Neural cell (in vitro differentiated cells): ENCODE measurements around the gene RPA3. TPM values are rescaled to one million over a fixed set of nuclear protein-coding genes. Genes with fewer than 3 reads are reported as not detected.

Experiments
- H2AFZ ChIP-seq: fragments of 200-600, 300-800 bp; sonication (generic), shearing (Covaris generic); 2 replicates; pipeline ENCODE4 v1.6.0; 2014; ENCODE audit warnings: low read depth, mild to moderate bottlenecking, antibody characterized with exemption, low read length, moderate library complexity
- H3F3A ChIP-seq: fragments of 200-600 bp; shearing (Covaris generic); 2 replicates; pipeline ENCODE4 v1.6.1; 2016; ENCODE audit warnings: mild to moderate bottlenecking, moderate library complexity, mixed read lengths, antibody characterized with exemption, low read length; ENCODE audit not compliant: insufficient read depth, poor library complexity, severe bottlenecking
- H3K27ac ChIP-seq: fragments of 200-600, 300-800 bp; sonication (generic), shearing (Covaris generic); 2 replicates; pipeline ENCODE4 v1.5.1; 2014; ENCODE audit warnings: mild to moderate bottlenecking, low read length, moderate library complexity
- H3K27me3 ChIP-seq: fragments of 300-800, 200-600 bp; sonication (generic), shearing (Covaris generic); 2 replicates; pipeline ENCODE4 v1.6.0; 2014; ENCODE audit warnings: mild to moderate bottlenecking, low read depth, low read length, moderate library complexity; ENCODE audit not compliant: insufficient read depth
- H3K36me3 ChIP-seq: fragments of 300-800, 200-600 bp; sonication (generic), shearing (Covaris generic); 2 replicates; pipeline ENCODE4 v1.5.1; 2014; ENCODE audit warnings: mild to moderate bottlenecking, antibody characterized with exemption, low read length, moderate library complexity; ENCODE audit not compliant: insufficient read depth
- H3K4me2 ChIP-seq: fragments of 300-800, 200-600 bp; sonication (generic), shearing (Covaris generic); 2 replicates; pipeline ENCODE4 v1.6.0; 2014; ENCODE audit warnings: mild to moderate bottlenecking, low read length
- H3K4me3 ChIP-seq: fragments of 300-800, 200-600 bp; sonication (generic), shearing (Covaris generic); 2 replicates; pipeline ENCODE4 v1.5.1; 2014; ENCODE audit warnings: mild to moderate bottlenecking, low read length, moderate library complexity
- H3K79me2 ChIP-seq: fragments of 200-600 bp; shearing (Covaris generic); replicated peaks from 2 replicates; pipeline ENCODE4 v1.6.0; 2014; ENCODE audit warnings: mild to moderate bottlenecking, low read length, moderate library complexity; ENCODE audit not compliant: insufficient read depth
- H3K9ac ChIP-seq: fragments of 300-800, 200-600 bp; sonication (generic), shearing (Covaris generic); 2 replicates; pipeline ENCODE4 v1.6.1; 2016; ENCODE audit warnings: mild to moderate bottlenecking, low read length, mixed read lengths
- H3K9me2 ChIP-seq: fragments of 200-600 bp; shearing (Covaris generic); 2 replicates; pipeline ENCODE4 v1.6.1; 2016; ENCODE audit warnings: mild to moderate bottlenecking, low read length, mixed read lengths; ENCODE audit not compliant: insufficient read depth
- H3K9me3 ChIP-seq: fragments of 200-600, 300-800 bp; sonication (generic), shearing (Covaris generic); 2 replicates; pipeline ENCODE4 v1.6.1; 2016; ENCODE audit warnings: mild to moderate bottlenecking, mixed run types, low read length, moderate library complexity, mixed read lengths
- H4K20me1 ChIP-seq: fragments of 200-600 bp; shearing (Covaris generic); 2 replicates; pipeline ENCODE4 v1.6.1; 2016; ENCODE audit warnings: mild to moderate bottlenecking, mixed run types; ENCODE audit not compliant: insufficient read depth
- CTCF ChIP-seq: fragments of 450-650 bp; IDR thresholded peaks from 2 replicates; pipeline ENCODE4 v1.5.1; 2014; ENCODE audit warnings: antibody characterized with exemption, mild to moderate bottlenecking, moderate library complexity; ENCODE audit not compliant: poor library complexity, severe bottlenecking
- EP300 ChIP-seq: fragments of 450-650 bp; conservative IDR thresholded peaks from 2 replicates; pipeline ENCODE4 v1.6.1; 2014; ENCODE audit warnings: antibody characterized with exemption, mild to moderate bottlenecking, moderate library complexity; ENCODE audit not compliant: poor library complexity, severe bottlenecking
- EZH2 ChIP-seq: fragments of 200-600, 300-800 bp; shearing (Covaris generic), sonication (generic); IDR thresholded peaks from 2 replicates; pipeline ENCODE4 v1.6.1; 2014; ENCODE audit warnings: antibody characterized with exemption, low read length, borderline replicate concordance, mild to moderate bottlenecking; ENCODE audit not compliant: insufficient read depth, poor library complexity, severe bottlenecking
- MXI1 ChIP-seq: fragments of 450-650 bp; conservative IDR thresholded peaks from 2 replicates; pipeline ENCODE4 v1.6.1; 2014; ENCODE audit warnings: antibody characterized with exemption, mild to moderate bottlenecking; ENCODE audit not compliant: poor library complexity, severe bottlenecking
- POLR2AphosphoS5 ChIP-seq: IDR thresholded peaks from 2 replicates; pipeline ENCODE4 v1.6.1; 2012
- RAD21 ChIP-seq: fragments of 450-650 bp; conservative IDR thresholded peaks from 2 replicates; pipeline ENCODE4 v1.6.1; 2014; ENCODE audit warnings: antibody characterized with exemption, mild to moderate bottlenecking, moderate library complexity
- REST ChIP-seq: IDR thresholded peaks from 2 replicates; pipeline ENCODE4 v1.6.1; 2012; ENCODE audit warnings: borderline replicate concordance
- SMC3 ChIP-seq: fragments of 450-650 bp; conservative IDR thresholded peaks from 2 replicates; pipeline ENCODE4 v1.6.1; 2014; ENCODE audit warnings: antibody characterized with exemption, mild to moderate bottlenecking, moderate library complexity; ENCODE audit not compliant: poor library complexity
- TAF1 ChIP-seq: IDR thresholded peaks from 2 replicates; pipeline ENCODE4 v1.6.1; 2012; ENCODE audit warnings: low read depth
- polyA plus RNA-seq: library from polyadenylated mRNA; depleted of rRNA; stranded (reverse); fragments of >200 nt; gene quantifications from 2 replicates; pipeline ENCODE4 v1.2.3, GENCODE V29; 2014

Gene RPA3
- polyA plus RNA-seq, 1 donor from 2014 or later, result 50.1 TPM

GRCh38 chr7:7761340-7761973 lies 43.0 kb upstream of the RPA3 start:
- H3K36me3 ChIP-seq, result no peaks in the 10 kb centered on the region
- H3K4me2 ChIP-seq, result no peak overlapping the region
- H3K79me2 ChIP-seq, result no peaks in the 10 kb centered on the region
- H3K9ac ChIP-seq, result no peak overlapping the region
- no peaks in the 10 kb centered on the region for H3K9me3 ChIP-seq
- no peaks in the 10 kb centered on the region for H4K20me1 ChIP-seq
- no peak overlapping the region for H3K4me3 ChIP-seq
- TF ChIP-seq RAD21 (peak; percentile 57), EP300 (no peak), SMC3 (peak; percentile 66), POLR2AphosphoS5 (no peak), REST (no peak), CTCF (peak; percentile 60), TAF1 (no peak), EZH2 (no peak), MXI1 (no peak)
- H3F3A ChIP-seq, result no peaks in the 10 kb centered on the region
- H3K27me3 ChIP-seq, result no peaks in the 10 kb centered on the region
- H3K9me2 ChIP-seq, result no peaks in the 10 kb centered on the region
- H2AFZ ChIP-seq, result no peak overlapping the region
- no peak overlapping the region for H3K27ac ChIP-seq

- Histone ChIP-seq H3K9me3 (no peaks in the 10 kb centered on the region), H3K9ac (no peak overlapping the region), H3K9me2 (no peaks in the 10 kb centered on the region), H2AFZ (no peak overlapping the region), H3K27me3 (no peaks in the 10 kb centered on the region), H3K36me3 (no peaks in the 10 kb centered on the region), H3K4me2 (no peak overlapping the region), H3K79me2 (no peaks in the 10 kb centered on the region), H3F3A (no peaks in the 10 kb centered on the region), H3K27ac (no peak overlapping the region), H3K4me3 (no peak overlapping the region), H4K20me1 (no peaks in the 10 kb centered on the region)
- no peak for TF ChIP-seq TAF1
- TF ChIP-seq EZH2, result no peak
- TF ChIP-seq POLR2AphosphoS5, result no peak
- TF ChIP-seq CTCF, result no peak
- no peak for TF ChIP-seq EP300
- no peak for TF ChIP-seq SMC3
- no peak for TF ChIP-seq RAD21
- no peak for TF ChIP-seq MXI1
- no peak for TF ChIP-seq REST
Observed at GRCh38 chr7:7757576-7757975, 39.2 kb upstream of the RPA3 start.
